SH-SY5Y (cell line): ENCODE results near the gene AGBL3.

ENCODE experiments used
- GATA2 ChIP-seq: IDR thresholded peaks from 2 replicates; pipeline ENCODE4 v1.6.1; 2011; ENCODE audit warnings: mild to moderate bottlenecking, low read depth, low read length
- GATA3 ChIP-seq: IDR thresholded peaks from 2 replicates; pipeline ENCODE4 v1.6.1; 2011; ENCODE audit warnings: low read depth, mild to moderate bottlenecking, low read length, moderate library complexity

- TF ChIP-seq GATA2 (no peak), GATA3 (no peak)
Measured at GRCh38 chr7:135174941-135175340, 188.6 kb downstream of the AGBL3 start.
